Measurements from ENCODE around the gene DYNC1LI2. TPM values are rescaled to one million over a fixed set of nuclear protein-coding genes. Genes with fewer than 3 reads are reported as not detected.
"Not testable (repeated sequence)": the region's sequence is repeated elsewhere in the genome, so short reads cannot be mapped to it uniquely, and the experiment has no call there.

DYNC1LI2 gene
- 64.3 and 84.4 TPM in 2 replicates for total RNA-seq

GRCh38 chr16:66751303-66751991, at the start of gene DYNC1LI2:
Gene DYNC1LI2, minus strand, starts transcription at chr16:66751609. Its CDS starts 18 bp downstream, at chr16:66751591.
- Mint-ChIP-seq H3K36me3 (ENCODE audit: low read depth) (peaks cover 28% of the 10 kb centered on the region), H3K27ac (peak within 1 kb of the TSS; percentile 87), H3K4me3 (peak within 1 kb of the TSS; percentile 88), H3K27me3 (peaks cover 7% of the 10 kb centered on the region), H3K9me3 (no peaks in the 10 kb centered on the region), H3K4me1 (peaks cover 34% of the 10 kb centered on the region)
- TF ChIP-seq CTCF (IDR thresholded peaks at IDR 0.05) = no peak
- intact Hi-C loops (cut with micrococcal nuclease) = loop anchor here (1.0 to 2.0 kb wide), 6 partner anchors 55 to 231 kb away; partner anchors contain the start of genes CMTM3, CMTM4 and NAE1
- DNase-seq (peak; percentile 92), ATAC-seq (ENCODE audit: low read depth) (peak; percentile 96)
- ChIA-PET CTCF (interaction anchor here (0.9 to 1.5 kb wide), 6 partner anchors 11 to 346 kb away, joined by 3 to 4 read pairs (median 3); partner anchors contain the start of gene NAE1), POLR2A (interaction anchor here (0.6 kb wide), 1 partner anchor 501 kb away, joined by 3 read pairs; no protein-coding TSS in a partner anchor)

GRCh38 chr16:66800856-66801255, 49.4 kb upstream of the DYNC1LI2 start:
- no peaks in the 10 kb centered on the region for H3K9me3 Mint-ChIP-seq
- H3K27ac Mint-ChIP-seq = no peak overlapping the region
- TF ChIP-seq CTCF (IDR thresholded peaks at IDR 0.05) = no peak
- ChIA-PET POLR2A (no interaction called here), CTCF (no interaction called here)
- intact Hi-C loops (cut with micrococcal nuclease) = no loop called here
- H3K27me3 Mint-ChIP-seq = no peaks in the 10 kb centered on the region
- peaks cover 36% of the 10 kb centered on the region for H3K36me3 Mint-ChIP-seq (ENCODE audit: low read depth)
- no peaks in the 10 kb centered on the region for H3K4me1 Mint-ChIP-seq
- no peak overlapping the region for H3K4me3 Mint-ChIP-seq
- ATAC-seq (ENCODE audit: low read depth) (no peak), DNase-seq (no peak)

GRCh38 chr16:66798161-66798560, 46.8 kb upstream of the DYNC1LI2 start:
- Mint-ChIP-seq H3K27ac (no peak overlapping the region), H3K36me3 (ENCODE audit: low read depth) (peaks cover 10% of the 10 kb centered on the region), H3K4me3 (no peak overlapping the region), H3K27me3 (no peaks in the 10 kb centered on the region), H3K4me1 (no peaks in the 10 kb centered on the region), H3K9me3 (no peaks in the 10 kb centered on the region)
- POLR2A ChIA-PET = no interaction called here
- ATAC-seq (ENCODE audit: low read depth) = no peak
- CTCF ChIA-PET = no interaction called here
- no peak for DNase-seq
- intact Hi-C loops (cut with micrococcal nuclease) = no loop called here
- no peak for TF ChIP-seq CTCF (IDR thresholded peaks at IDR 0.05)

GRCh38 chr16:66793984-66794383, 42.6 kb upstream of the DYNC1LI2 start:
- CTCF ChIA-PET; H3K27ac Mint-ChIP-seq; ATAC-seq (ENCODE audit: low read depth); POLR2A ChIA-PET; H3K9me3 Mint-ChIP-seq; intact Hi-C loops (cut with micrococcal nuclease); H3K36me3 Mint-ChIP-seq (ENCODE audit: low read depth); H3K4me1 Mint-ChIP-seq; DNase-seq; H3K27me3 Mint-ChIP-seq; H3K4me3 Mint-ChIP-seq: not testable (repeated sequence)

GRCh38 chr16:66790130-66790733, 38.8 kb upstream of the DYNC1LI2 start:
- no peaks in the 10 kb centered on the region for H3K4me1 Mint-ChIP-seq
- intact Hi-C loops (cut with micrococcal nuclease) = no loop called here
- ATAC-seq (ENCODE audit: low read depth) = no peak
- no peak for DNase-seq
- H3K4me3 Mint-ChIP-seq = no peak overlapping the region
- TF ChIP-seq CTCF (IDR thresholded peaks at IDR 0.05) = no peak
- ChIA-PET POLR2A (no interaction called here), CTCF (no interaction called here)
- H3K27ac Mint-ChIP-seq = no peak overlapping the region
- no peaks in the 10 kb centered on the region for H3K27me3 Mint-ChIP-seq
- no peaks in the 10 kb centered on the region for H3K9me3 Mint-ChIP-seq
- no peaks in the 10 kb centered on the region for H3K36me3 Mint-ChIP-seq (ENCODE audit: low read depth)

Measured in activated B cell treated with CpG ODN at 0.5 μM for 24 hours (primary cell).